ENCODE data around the gene TEX11. TPM values are rescaled to one million over a fixed set of nuclear protein-coding genes. Genes with fewer than 3 reads are reported as not detected.
"Not testable (repeated sequence)": the region's sequence is repeated elsewhere in the genome, so short reads cannot be mapped to it uniquely, and the experiment has no call there.

Gene TEX11
- under 1 TPM in 1 of 2 experiments, not detected in 1; 0.16 TPM for total RNA-seq

DNA sequence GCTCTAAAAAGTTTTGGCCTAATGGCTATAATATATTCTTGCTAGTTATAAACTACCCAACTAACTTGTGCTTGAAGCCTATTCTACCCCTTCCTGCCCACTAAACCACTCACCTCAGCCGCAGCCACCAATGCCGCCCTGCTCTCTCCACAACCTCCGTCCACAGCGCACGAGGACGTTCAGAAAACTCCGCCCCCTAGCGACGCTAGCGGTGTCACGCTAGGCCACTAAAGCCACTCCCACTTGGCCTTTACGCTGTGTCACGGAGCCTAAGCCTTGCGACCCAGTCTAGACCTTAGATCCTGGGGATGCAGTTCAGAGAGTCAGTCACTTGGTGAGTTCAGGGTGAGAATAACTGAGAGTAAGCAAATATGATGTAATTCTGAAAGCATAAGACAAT lies at the start of gene TEX11:
TSS of gene TEX11 (minus strand) at position 171 of the 400 bp plus-strand sequence. CDS start 922 bp downstream, outside the sequence.
- Mint-ChIP-seq H3K4me3 (no peak within 1 kb of the TSS), H3K9me3 (ENCODE audit: low read depth) (no peaks in the 10 kb centered on the region), H3K4me1 (no peaks in the 10 kb centered on the region), H3K27ac (no peak within 1 kb of the TSS), H3K27me3 (peaks cover 3% of the 10 kb centered on the region), H3K36me3 (no peaks in the 10 kb centered on the region)
- DNase-seq = no peak
- ATAC-seq = no peak
- CTCF ChIA-PET = no interaction called here

DNA sequence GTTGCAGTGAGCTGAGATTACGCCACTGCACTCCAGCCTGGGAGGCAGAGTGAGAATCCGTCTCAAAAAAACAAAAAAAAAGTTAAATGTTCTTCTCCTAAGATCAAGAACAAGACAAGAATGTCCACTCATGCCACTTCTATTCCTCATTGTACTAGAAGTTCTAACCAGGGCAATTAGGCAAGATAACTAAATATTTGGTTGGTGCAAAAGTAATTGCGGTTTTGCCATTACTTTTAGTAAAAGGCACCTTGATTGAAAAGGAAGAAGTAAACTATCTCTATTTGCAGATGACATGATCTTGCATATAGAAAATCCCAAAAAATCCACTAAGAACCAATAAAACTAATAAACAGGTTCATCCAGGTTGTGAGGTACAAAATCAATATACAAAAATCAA lies 46.4 kb upstream of the TEX11 start:
- ATAC-seq (no peak), DNase-seq (no peak)
- Mint-ChIP-seq H3K36me3 (no peaks in the 10 kb centered on the region), H3K9me3 (ENCODE audit: low read depth) (no peaks in the 10 kb centered on the region), H3K27ac (no peak overlapping the region), H3K27me3 (peaks cover 2% of the 10 kb centered on the region), H3K4me3 (no peak overlapping the region), H3K4me1 (no peaks in the 10 kb centered on the region)
- CTCF ChIA-PET = no interaction called here

DNA sequence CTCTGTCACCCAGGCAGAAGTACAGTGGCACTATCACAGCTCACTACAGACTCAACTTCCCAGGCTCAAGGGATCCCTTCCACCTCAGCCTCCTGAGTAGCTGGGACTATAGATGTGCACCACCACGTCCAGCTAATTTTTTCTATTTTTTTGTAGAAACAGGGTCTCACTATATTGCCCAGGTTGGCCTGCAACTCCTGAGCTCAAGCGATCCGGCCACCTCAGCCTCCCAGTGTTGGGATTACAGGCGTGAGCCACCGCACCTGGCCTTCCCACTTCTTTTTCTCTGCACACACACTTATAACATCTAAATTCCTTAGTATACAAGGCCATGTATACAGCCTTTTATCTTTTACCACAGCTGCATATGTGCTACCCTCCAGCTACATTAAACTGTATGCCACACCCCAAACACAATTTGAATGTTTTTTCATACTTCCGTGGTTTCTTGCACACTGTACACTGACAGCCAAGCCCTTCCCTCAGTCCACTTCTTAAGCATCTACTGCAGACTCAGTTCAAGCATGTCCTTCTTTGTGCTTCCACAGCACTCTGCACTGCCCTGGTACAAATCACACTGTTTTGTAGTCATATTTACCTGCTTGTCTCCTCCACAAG lies 15.9 kb upstream of the TEX11 start:
- Mint-ChIP-seq H3K4me1 (peaks cover 6% of the 10 kb centered on the region), H3K4me3 (no peak overlapping the region), H3K9me3 (ENCODE audit: low read depth) (no peaks in the 10 kb centered on the region), H3K36me3 (no peaks in the 10 kb centered on the region), H3K27me3 (peaks cover 10% of the 10 kb centered on the region), H3K27ac (no peak overlapping the region)
- CTCF ChIA-PET = no interaction called here
- ATAC-seq (no peak), DNase-seq (no peak)

DNA sequence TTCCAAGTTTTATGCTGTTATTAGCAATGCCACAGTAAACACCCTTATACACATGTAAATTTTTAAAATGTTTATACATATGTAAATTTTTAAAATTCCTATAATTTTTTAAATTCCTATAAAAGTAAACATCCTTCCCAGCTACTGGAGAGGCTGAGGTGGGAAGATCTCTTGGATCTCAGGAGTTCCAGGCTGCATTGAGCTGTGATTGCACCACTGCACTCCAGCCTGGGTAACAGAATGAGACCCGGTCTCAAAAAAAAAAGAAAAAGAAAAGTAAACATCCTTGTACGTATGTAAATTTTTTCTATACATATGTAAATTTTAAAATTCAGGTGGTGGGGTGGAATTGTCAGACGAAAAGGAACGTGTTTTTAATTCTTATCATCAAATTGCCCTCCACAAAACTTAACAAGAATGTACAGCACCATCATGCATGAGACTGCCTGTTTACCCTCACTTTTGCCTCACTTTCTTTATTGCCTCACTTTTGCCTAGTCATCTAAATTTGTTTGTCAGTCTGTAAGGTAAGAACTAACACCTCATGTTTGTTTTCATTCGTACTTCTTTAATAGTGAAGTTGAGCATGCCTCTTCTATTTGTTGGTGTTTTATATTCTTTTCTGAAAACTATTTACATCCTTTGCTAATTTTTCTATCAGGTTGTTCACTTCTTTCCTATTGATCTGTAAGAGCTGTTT lies 14.4 kb upstream of the TEX11 start:
- no peak overlapping the region for H3K4me3 Mint-ChIP-seq
- DNase-seq (no peak), ATAC-seq (no peak)
- no peaks in the 10 kb centered on the region for H3K36me3 Mint-ChIP-seq
- CTCF ChIA-PET = no interaction called here
- H3K27me3 Mint-ChIP-seq = peaks cover 10% of the 10 kb centered on the region
- H3K9me3 Mint-ChIP-seq (ENCODE audit: low read depth) = no peaks in the 10 kb centered on the region
- H3K4me1 Mint-ChIP-seq = peaks cover 6% of the 10 kb centered on the region
- peak overlapping the region; percentile 32 for H3K27ac Mint-ChIP-seq

DNA sequence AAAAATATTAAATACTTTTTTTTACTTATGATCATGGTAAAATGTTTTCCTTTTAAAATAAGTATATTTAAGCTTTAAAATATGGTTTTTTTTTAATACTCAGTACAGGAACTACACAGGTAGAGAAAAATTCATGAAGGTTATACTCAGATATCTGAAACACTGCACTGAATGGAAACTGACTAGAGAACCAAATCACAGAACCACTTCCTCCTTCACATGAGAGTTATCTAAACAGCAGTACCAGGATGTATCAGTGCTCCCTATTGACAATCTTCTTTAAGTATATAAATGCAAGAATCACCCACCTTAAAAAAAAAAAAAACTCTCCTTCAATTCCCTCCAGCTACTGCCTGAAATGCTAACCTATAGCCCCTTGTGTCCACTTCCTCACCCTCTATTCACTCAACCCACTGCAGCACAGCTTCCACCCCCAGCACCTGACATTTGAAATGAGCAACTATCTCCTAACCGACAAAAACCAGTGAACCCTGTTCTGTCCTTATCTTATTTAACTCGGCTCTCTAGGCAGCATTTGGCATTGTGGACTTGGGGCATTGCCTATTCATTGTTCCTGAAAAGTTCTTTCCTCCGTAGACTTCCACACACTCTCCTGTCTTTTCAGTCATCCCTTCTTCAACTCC lies 13.3 kb upstream of the TEX11 start:
- Mint-ChIP-seq H3K27me3 (peaks cover 10% of the 10 kb centered on the region), H3K4me1 (peaks cover 6% of the 10 kb centered on the region), H3K4me3 (no peak overlapping the region), H3K27ac (no peak overlapping the region), H3K9me3 (ENCODE audit: low read depth) (no peaks in the 10 kb centered on the region), H3K36me3 (no peaks in the 10 kb centered on the region)
- ATAC-seq (no peak), DNase-seq (no peak)
- CTCF ChIA-PET = interaction anchor here (0.7 kb wide), 1 partner anchor 40 kb away, joined by 3 read pairs; no protein-coding TSS in a partner anchor

DNA sequence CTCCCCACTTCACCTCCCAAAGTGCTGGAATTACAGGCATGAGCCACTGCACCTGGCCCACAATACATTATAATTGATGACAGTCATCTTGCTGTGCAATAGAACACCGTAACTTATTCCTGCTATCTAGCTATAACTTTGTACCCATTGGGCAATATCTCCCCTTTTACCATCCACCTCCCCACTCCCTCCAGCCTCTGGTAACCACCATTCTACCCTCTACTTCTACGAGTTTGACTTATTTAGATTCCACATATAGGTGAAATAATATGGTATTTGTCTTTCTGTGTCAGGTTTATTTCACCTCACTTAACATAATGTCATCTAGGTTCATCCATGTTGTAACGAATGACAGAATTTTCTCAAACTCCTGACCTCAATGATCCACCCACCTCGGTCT lies 8.2 kb upstream of the TEX11 start:
- ATAC-seq (no peak), DNase-seq (no peak)
- peaks cover under 1% of the 10 kb centered on the region for H3K4me1 Mint-ChIP-seq
- H3K9me3 Mint-ChIP-seq (ENCODE audit: low read depth) = no peaks in the 10 kb centered on the region
- no peaks in the 10 kb centered on the region for H3K36me3 Mint-ChIP-seq
- H3K27ac Mint-ChIP-seq = no peak overlapping the region
- no peak overlapping the region for H3K4me3 Mint-ChIP-seq
- H3K27me3 Mint-ChIP-seq = peaks cover 6% of the 10 kb centered on the region
- CTCF ChIA-PET = no interaction called here

DNA sequence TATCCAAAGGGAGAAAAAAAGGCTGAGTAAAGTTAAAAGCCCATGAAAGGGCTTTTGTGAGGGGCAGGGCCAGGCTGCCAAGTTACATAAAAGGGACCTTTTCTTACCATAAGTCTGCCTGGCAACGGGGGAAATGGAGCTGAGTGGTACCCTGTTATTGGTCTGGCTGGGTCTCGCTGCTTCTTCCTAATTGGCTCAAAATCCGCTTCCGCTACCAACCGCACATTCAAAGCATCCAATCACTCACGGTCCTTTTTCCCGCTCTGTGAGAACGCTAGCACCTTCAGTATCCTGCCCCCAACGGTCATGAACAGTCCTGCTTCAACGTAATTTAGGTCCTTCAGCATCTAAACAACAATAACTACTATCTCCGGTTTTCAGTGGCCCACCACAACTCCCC lies 611 bp downstream of the TEX11 start:
- ATAC-seq (no peak), DNase-seq (no peak)
- Mint-ChIP-seq H3K4me1 (no peaks in the 10 kb centered on the region), H3K36me3 (no peaks in the 10 kb centered on the region), H3K27me3 (peaks cover 3% of the 10 kb centered on the region), H3K27ac (no peak overlapping the region), H3K9me3 (ENCODE audit: low read depth) (no peaks in the 10 kb centered on the region), H3K4me3 (no peak overlapping the region)
- CTCF ChIA-PET = no interaction called here

DNA sequence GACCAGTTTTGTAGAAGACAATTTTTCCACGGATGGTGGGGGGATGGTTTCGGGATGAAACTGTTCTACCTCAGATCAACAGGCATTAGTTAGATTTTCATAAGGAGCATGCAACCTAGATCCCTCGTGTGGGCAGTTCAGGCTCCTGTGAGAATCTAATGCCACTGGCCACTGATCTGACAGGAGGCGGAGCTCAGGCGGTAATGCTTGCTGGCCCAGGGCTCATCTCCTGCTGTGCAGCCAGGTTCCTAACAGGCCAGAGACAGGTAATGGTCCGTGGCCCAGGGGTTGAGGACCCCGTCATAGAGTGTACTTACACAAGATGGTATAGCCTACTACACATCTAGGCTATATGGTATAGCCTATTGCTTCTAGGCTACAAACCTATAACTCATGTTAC lies 7.0 kb downstream of the TEX11 start:
- no peak for DNase-seq
- Mint-ChIP-seq H3K9me3 (ENCODE audit: low read depth) (no peaks in the 10 kb centered on the region), H3K4me1 (no peaks in the 10 kb centered on the region), H3K27me3 (no peaks in the 10 kb centered on the region), H3K36me3 (no peaks in the 10 kb centered on the region), H3K4me3 (no peak overlapping the region), H3K27ac (no peak overlapping the region)
- ATAC-seq = no peak
- CTCF ChIA-PET = no interaction called here

DNA sequence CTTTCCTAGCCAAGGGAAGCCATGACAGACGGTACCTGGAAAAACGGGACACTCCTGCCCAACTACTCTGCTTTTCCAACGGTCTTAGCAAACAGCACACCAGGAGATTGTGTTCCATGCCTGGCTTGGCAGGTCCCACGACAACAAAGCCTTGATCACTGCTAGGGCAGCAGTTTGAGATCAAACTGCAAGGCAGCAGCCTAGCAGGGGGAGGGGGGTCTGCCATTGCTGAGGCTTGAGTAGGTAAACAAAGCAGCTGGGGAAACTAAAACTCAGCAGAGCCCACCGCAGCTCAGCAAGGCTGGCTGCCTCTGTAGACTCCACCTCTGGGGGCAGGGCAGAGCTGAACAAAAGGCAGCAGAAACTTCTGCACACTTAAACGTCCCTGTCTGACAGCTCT lies 18.1 kb downstream of the TEX11 start:
- H3K4me3 Mint-ChIP-seq; DNase-seq; H3K4me1 Mint-ChIP-seq; CTCF ChIA-PET; ATAC-seq; H3K27me3 Mint-ChIP-seq; H3K9me3 Mint-ChIP-seq (ENCODE audit: low read depth); H3K27ac Mint-ChIP-seq; H3K36me3 Mint-ChIP-seq: not testable (repeated sequence)

DNA sequence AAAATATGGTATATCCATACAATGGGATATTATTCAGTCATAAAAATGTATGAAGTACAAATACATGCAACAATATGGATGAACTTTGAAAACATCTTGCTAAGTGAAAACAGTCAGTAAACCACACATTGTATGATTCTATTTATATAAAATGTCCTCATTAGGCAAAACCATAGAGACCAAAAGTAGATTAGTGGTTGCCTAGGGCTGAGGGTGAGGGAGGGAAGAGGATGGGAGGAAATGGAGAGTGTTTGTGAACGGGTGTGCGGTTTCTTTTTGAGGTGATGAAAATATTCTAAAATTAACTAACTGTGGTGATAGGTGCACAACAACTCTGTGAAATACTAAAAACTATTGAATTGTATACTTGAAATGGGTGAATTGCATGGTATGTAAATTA lies 29.6 kb downstream of the TEX11 start:
- Mint-ChIP-seq H3K4me1 (peaks cover 7% of the 10 kb centered on the region), H3K27me3 (peaks cover 5% of the 10 kb centered on the region), H3K36me3 (no peaks in the 10 kb centered on the region), H3K9me3 (ENCODE audit: low read depth) (no peaks in the 10 kb centered on the region), H3K27ac (no peak overlapping the region), H3K4me3 (no peak overlapping the region)
- peak; percentile 39 for DNase-seq
- peak; percentile 27 for ATAC-seq
- CTCF ChIA-PET = no interaction called here

DNA sequence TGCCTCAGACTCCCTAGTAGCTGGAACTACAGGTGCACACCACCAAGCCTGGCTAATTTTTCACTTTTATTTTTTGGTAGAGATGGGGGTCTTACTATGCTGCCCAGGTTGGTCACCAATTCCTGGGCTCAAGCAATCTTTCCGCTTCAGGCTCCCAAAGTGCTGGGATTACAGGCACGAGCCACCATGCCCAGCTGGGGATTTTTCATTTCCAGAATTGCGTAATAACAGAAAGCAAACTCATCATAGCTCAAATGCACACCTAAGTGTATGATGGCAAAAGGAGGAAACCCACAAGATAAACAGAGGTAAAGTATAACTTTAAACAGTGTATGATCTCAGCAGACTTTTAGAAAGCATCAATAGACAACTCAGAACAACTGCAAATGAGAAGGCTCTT lies 56.2 kb downstream of the TEX11 start:
- CTCF ChIA-PET = no interaction called here
- Mint-ChIP-seq H3K36me3 (no peaks in the 10 kb centered on the region), H3K27ac (no peak overlapping the region), H3K9me3 (ENCODE audit: low read depth) (no peaks in the 10 kb centered on the region), H3K4me3 (no peak overlapping the region), H3K27me3 (peaks cover 6% of the 10 kb centered on the region), H3K4me1 (no peaks in the 10 kb centered on the region)
- DNase-seq = no peak
- no peak for ATAC-seq

DNA sequence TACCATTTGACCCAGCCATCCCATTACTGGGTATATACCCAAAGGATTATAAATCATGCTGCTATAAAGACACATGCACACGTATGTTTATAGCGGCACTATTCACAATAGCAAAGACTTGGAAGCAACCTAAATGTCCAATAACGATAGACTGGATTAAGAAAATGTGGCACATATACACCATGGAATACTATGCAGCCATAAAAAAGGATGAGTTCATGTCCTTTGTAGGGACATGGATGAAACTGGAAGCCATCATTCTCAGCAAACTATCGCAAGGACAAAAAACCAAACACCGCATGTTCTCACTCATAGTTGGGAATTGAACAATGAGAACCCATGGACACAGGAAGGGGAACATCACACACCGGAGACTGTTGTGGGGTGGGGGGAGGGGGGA lies 64.4 kb downstream of the TEX11 start:
- H3K4me1 Mint-ChIP-seq; DNase-seq; H3K27me3 Mint-ChIP-seq; CTCF ChIA-PET; H3K9me3 Mint-ChIP-seq (ENCODE audit: low read depth); H3K4me3 Mint-ChIP-seq; H3K27ac Mint-ChIP-seq; H3K36me3 Mint-ChIP-seq; ATAC-seq: not testable (repeated sequence)

DNA sequence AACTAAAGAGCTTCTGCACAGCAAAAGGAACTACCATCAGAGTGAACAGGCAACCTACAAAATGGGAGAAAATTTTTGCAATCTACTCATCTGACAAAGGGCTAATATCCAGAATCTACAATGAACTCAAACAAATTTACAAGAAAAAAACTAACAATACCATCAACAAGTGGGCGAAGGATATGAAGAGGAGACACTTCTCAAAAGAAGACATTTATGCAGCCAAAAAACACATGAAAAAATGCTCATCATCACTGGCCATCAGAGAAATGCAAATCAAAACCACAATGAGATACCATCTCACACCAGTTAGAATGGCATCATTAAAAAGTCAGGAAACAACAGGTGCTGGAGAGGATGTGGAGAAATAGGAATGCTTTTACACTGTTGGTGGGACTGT lies 64.9 kb downstream of the TEX11 start:
- DNase-seq; H3K36me3 Mint-ChIP-seq; H3K9me3 Mint-ChIP-seq (ENCODE audit: low read depth); H3K4me1 Mint-ChIP-seq; H3K27me3 Mint-ChIP-seq; ATAC-seq; CTCF ChIA-PET; H3K4me3 Mint-ChIP-seq; H3K27ac Mint-ChIP-seq: not testable (repeated sequence)

DNA sequence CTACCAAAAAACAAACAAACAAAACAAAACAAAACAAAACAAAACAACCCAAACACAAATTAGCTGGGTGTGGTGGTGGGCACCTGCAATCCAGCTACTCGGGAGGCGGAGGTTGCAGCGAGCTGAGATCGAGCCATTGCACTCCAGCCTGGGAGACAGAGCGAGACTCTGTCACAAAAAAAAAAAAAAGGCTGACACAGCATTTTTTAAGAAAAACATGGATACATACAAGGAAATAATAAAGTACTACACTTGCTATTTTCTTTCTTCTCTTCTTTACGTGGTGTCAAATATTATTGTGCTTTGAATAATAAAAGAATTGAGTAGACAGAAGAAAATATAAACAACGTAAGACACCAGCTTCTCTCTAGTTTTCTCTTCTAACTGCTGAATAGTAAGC lies 73.9 kb downstream of the TEX11 start:
- H3K27me3 Mint-ChIP-seq = peaks cover 6% of the 10 kb centered on the region
- H3K4me1 Mint-ChIP-seq = no peaks in the 10 kb centered on the region
- no peaks in the 10 kb centered on the region for H3K36me3 Mint-ChIP-seq
- DNase-seq (no peak), ATAC-seq (no peak)
- no peaks in the 10 kb centered on the region for H3K9me3 Mint-ChIP-seq (ENCODE audit: low read depth)
- CTCF ChIA-PET = no interaction called here
- H3K27ac Mint-ChIP-seq = no peak overlapping the region
- no peak overlapping the region for H3K4me3 Mint-ChIP-seq
